ENCODE results near the gene DPF1.

The DPF1 gene

GRCh38 chr19:38197937-38198704, 25.9 kb downstream of the DPF1 start:
- DNase-seq (ENCODE audit: low spot score): no peak

GRCh38 chr19:38196948-38197656, 26.9 kb downstream of the DPF1 start:
- DNase-seq (ENCODE audit: low spot score): no peak

- DNase-seq (ENCODE audit: low spot score): no peak
Observed at GRCh38 chr19:38196245-38196837, 27.7 kb downstream of the DPF1 start.

GRCh38 chr19:38195237-38195636, 28.8 kb downstream of the DPF1 start:
- no peak for DNase-seq (ENCODE audit: low spot score)

GRCh38 chr19:38194061-38194701, 29.8 kb downstream of the DPF1 start:
- DNase-seq (ENCODE audit: low spot score): no peak

GRCh38 chr19:38193445-38193844, 30.6 kb downstream of the DPF1 start:
- DNase-seq (ENCODE audit: low spot score): no peak

GRCh38 chr19:38191747-38192146, 32.3 kb downstream of the DPF1 start:
- no peak for DNase-seq (ENCODE audit: low spot score)

GRCh38 chr19:38190793-38191192, 33.2 kb downstream of the DPF1 start:
- no peak for DNase-seq (ENCODE audit: low spot score)

GRCh38 chr19:38190061-38190460, 34.0 kb downstream of the DPF1 start:
- DNase-seq (ENCODE audit: low spot score): no peak

GRCh38 chr19:38185562-38185961, 38.5 kb downstream of the DPF1 start:
- DNase-seq (ENCODE audit: low spot score): no peak

GRCh38 chr19:38184815-38185214, 39.2 kb downstream of the DPF1 start:
- DNase-seq (ENCODE audit: low spot score): no peak

GRCh38 chr19:38183251-38183897, 40.6 kb downstream of the DPF1 start:
- no peak for DNase-seq (ENCODE audit: low spot score)

GRCh38 chr19:38182536-38183210, 41.3 kb downstream of the DPF1 start:
- no peak for DNase-seq (ENCODE audit: low spot score)

- no peak for DNase-seq (ENCODE audit: low spot score)
Observed at GRCh38 chr19:38180071-38180470, 44.0 kb downstream of the DPF1 start.

GRCh38 chr19:38175422-38175821, 48.6 kb downstream of the DPF1 start:
- DNase-seq (ENCODE audit: low spot score): no peak

- DNase-seq (ENCODE audit: low spot score): peak; percentile 96
Observed at GRCh38 chr19:38173291-38174041, 50.6 kb downstream of the DPF1 start.

GRCh38 chr19:38172001-38172400, 52.0 kb downstream of the DPF1 start:
- DNase-seq (ENCODE audit: low spot score): peak; percentile 54

GRCh38 chr19:38170334-38170733, 53.7 kb downstream of the DPF1 start:
- no peak for DNase-seq (ENCODE audit: low spot score)

GRCh38 chr19:38168637-38169036, 55.4 kb downstream of the DPF1 start:
- no peak for DNase-seq (ENCODE audit: low spot score)

GRCh38 chr19:38165335-38165734, 58.7 kb downstream of the DPF1 start:
- DNase-seq (ENCODE audit: low spot score): no peak

- DNase-seq (ENCODE audit: low spot score): no peak
Observed at GRCh38 chr19:38164526-38164925, 59.5 kb downstream of the DPF1 start.

Data from Ammon's horn (tissue), 1 donor.